ENCODE results near the gene BTRC. TPM values are rescaled to one million over a fixed set of nuclear protein-coding genes. Genes with fewer than 3 reads are reported as not detected.

Gene BTRC
- total RNA-seq, 6 experiments from 2014 or later = 4.8 to 8.4 (median 6.5) TPM

DNA sequence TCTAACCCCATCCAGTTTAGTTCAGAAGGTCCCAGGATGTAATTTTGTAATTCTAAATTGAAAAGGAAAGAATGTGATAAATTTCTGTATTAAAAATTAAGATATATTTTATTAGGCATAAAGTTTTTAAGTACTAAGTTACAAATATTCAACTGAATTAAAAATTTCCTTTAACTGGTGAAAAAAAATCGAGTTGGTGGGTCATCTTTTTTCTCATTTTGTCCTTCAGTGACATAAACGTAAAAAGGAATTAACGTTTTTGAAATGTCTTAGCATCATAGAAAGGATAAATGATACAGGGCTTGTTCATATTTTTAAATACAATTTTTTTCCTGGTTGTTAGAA, 88.5 kb downstream of the BTRC start:
- H3K27ac ChIP-seq = no peak overlapping the region
- DNase-seq (no peak), ATAC-seq (no peak)
- H3K4me1 ChIP-seq = no peaks in the 10 kb centered on the region
- no peak overlapping the region for H3K4me3 ChIP-seq
- intact Hi-C loops (cut with DNase I) = no loop called here
- no peaks in the 10 kb centered on the region for H3K27me3 ChIP-seq
- H3K9me3 ChIP-seq = no peaks in the 10 kb centered on the region
- H3K36me3 ChIP-seq = no peaks in the 10 kb centered on the region
- WGBS (ENCODE audit: insufficient coverage, low coverage, low lambda C conversion rate, missing lambda C conversion rate) = 56% methylated on average over 3 of the region's 3 CpGs
- TF ChIP-seq, protein P1, sequence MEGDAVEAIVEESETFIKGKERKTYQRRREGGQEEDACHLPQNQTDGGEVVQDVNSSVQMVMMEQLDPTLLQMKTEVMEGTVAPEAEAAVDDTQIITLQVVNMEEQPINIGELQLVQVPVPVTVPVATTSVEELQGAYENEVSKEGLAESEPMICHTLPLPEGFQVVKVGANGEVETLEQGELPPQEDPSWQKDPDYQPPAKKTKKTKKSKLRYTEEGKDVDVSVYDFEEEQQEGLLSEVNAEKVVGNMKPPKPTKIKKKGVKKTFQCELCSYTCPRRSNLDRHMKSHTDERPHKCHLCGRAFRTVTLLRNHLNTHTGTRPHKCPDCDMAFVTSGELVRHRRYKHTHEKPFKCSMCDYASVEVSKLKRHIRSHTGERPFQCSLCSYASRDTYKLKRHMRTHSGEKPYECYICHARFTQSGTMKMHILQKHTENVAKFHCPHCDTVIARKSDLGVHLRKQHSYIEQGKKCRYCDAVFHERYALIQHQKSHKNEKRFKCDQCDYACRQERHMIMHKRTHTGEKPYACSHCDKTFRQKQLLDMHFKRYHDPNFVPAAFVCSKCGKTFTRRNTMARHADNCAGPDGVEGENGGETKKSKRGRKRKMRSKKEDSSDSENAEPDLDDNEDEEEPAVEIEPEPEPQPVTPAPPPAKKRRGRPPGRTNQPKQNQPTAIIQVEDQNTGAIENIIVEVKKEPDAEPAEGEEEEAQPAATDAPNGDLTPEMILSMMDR (IDR thresholded peaks at IDR 0.05) = no peak
- TF ChIP-seq POLR2A (IDR thresholded peaks at IDR 0.05) = no peak

DNA sequence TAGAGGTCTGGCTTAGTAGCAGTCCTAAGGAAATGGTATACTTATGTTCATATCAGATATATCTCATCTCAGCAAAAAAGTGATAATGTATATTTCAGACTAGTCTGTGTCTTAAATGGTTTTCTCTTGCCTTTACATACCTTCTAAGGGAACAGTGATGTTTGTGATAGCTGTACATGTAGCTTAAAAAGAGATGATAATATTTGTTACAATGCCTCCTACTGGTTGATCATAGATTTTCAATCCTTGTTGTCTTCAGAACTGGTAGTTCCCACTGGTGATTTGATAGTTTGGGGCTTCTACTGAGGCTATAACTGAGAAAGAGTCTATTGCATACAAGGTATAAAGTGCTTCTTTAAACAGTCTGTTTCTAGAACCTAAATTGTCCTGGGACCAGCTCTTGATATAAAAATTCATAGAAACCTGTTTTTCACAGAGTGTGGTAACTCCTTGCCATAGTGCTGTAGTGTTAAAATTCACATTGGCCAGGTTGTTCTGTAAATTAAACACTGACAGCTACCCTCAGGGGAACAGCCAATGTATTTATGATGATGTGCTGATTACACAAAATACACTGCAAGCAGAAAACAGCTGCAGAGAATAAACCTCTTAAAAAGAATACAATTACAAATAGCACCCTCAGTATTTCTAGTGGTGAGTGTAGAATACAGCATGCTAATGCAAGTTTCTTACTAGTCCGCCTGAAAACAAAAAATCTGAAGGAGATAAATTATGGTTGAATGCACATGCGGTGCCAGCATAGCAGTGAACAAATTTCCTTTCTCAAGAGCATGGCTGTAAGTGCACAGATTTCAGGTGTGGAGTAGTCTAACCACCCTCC, 90.3 kb downstream of the BTRC start:
- H3K4me3 ChIP-seq = no peak overlapping the region
- H3K27ac ChIP-seq = no peak overlapping the region
- no peaks in the 10 kb centered on the region for H3K4me1 ChIP-seq
- H3K9me3 ChIP-seq = no peaks in the 10 kb centered on the region
- no peak for DNase-seq
- TF ChIP-seq, protein P1 (IDR thresholded peaks at IDR 0.05) = peak in 3 of 4 donors; percentile 10 to 31 (median 18)
- no peak for TF ChIP-seq POLR2A (IDR thresholded peaks at IDR 0.05)
- ATAC-seq = no peak
- H3K27me3 ChIP-seq = no peaks in the 10 kb centered on the region
- 93% methylated on average over 2 of the region's 2 CpGs for WGBS (ENCODE audit: insufficient coverage, low coverage, low lambda C conversion rate, missing lambda C conversion rate)
- H3K36me3 ChIP-seq = no peaks in the 10 kb centered on the region
- intact Hi-C loops (cut with DNase I) = no loop called here

DNA sequence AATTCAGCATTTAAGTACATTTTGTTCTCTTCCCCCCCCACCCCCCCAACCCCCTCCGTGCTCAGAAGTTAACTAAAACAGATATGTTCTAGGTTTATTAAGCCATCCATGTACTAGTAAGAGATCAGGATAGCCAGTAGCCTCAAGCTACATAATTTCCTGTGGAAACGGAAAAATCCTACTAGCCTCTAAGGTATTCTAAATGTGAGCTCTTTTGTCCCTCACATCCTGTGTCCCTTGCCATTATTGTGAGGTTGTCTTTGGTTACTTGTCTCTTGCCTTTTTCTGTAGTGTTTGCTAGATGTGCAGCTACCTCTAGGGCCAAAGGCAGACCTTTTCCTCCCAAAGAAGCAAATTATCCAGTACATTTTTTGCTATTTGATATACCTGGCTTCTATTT, 92.1 kb downstream of the BTRC start:
- ATAC-seq = no peak
- no peak for DNase-seq
- 74% methylated on average over 2 of the region's 2 CpGs for WGBS (ENCODE audit: insufficient coverage, low coverage, low lambda C conversion rate, missing lambda C conversion rate)
- H3K9me3 ChIP-seq = no peaks in the 10 kb centered on the region
- no peak overlapping the region for H3K4me3 ChIP-seq
- TF ChIP-seq POLR2A (IDR thresholded peaks at IDR 0.05) = no peak
- TF ChIP-seq, protein P1 (IDR thresholded peaks at IDR 0.05) = no peak
- H3K27ac ChIP-seq = no peak overlapping the region
- intact Hi-C loops (cut with DNase I) = no loop called here
- H3K27me3 ChIP-seq = no peaks in the 10 kb centered on the region
- H3K4me1 ChIP-seq = no peaks in the 10 kb centered on the region
- no peaks in the 10 kb centered on the region for H3K36me3 ChIP-seq

DNA sequence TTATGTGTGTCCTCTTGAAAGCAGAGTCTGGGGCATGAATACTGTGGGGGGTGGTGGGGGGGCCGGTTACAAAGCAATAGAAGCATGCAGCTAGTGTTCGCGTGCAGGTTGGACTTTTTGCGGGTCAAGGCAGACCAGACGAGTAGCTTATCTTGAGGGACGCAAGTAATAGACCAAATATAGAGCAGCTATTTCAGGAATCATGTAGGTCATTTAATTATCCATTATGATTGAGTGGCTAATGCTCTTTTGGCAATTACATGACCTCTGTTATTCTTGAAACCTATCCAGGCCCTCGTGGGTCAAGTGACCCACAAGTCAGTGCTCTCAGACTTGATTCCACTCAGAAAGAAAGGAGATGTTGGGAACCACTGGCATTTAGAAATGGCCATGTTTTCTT, 93.0 kb downstream of the BTRC start:
- DNase-seq (no peak), ATAC-seq (no peak)
- Histone ChIP-seq H3K4me1 (no peaks in the 10 kb centered on the region), H3K4me3 (no peak overlapping the region), H3K27me3 (no peaks in the 10 kb centered on the region), H3K27ac (no peak overlapping the region), H3K9me3 (no peaks in the 10 kb centered on the region), H3K36me3 (no peaks in the 10 kb centered on the region)
- intact Hi-C loops (cut with DNase I) = no loop called here
- TF ChIP-seq, protein P1 (IDR thresholded peaks at IDR 0.05) = no peak
- TF ChIP-seq POLR2A (IDR thresholded peaks at IDR 0.05) = no peak
- WGBS (ENCODE audit: insufficient coverage, low coverage, low lambda C conversion rate, missing lambda C conversion rate) = 51% methylated on average over 7 of the region's 7 CpGs

Data from right lobe of liver (tissue), 6 donors.